ENCODE results near the gene NGEF. TPM values are rescaled to one million over a fixed set of nuclear protein-coding genes. Genes with fewer than 3 reads are reported as not detected.

Gene NGEF
- total and polyA plus RNA-seq, 7 donors: 0.13 to 0.51 (median 0.25) TPM; not detected in 1

DNA sequence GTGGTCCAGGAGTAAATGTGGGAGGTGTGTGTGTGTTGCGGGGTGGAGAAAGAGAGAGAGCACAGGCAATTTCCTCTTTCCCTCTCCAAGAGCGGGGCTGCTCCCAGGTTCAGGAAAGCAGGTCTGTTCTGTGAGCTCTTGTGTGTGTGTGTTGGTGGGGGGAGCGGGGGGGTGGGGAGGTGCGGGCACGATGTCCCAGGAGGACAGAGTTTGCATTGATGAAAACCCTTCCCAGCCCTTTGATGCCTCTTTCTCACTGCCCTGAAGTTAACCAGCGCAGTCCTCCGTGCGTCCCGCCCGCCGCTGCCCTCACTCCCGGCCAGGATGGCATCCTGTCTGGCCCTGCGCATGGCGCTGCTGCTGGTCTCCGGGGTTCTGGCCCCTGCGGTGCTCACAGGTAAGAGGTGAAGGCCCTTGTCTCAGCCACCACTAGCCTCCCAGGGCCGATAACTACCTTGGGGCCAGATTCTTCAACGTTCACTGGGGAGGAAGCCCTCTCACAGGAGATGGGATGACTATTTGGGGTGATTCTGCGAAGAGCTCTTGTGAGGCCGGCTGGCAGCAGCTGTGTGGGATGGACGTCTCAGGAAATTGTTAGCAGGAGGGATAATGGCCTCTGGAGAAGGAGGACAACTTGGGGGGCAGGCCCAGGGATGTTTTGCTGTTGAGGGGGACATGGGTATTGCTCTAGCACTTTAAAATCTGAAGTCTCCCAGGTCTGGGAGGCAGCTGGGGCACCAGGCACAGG is 142.9 kb downstream of the NGEF start, which contains the start of gene SNORC:
TSS of gene SNORC (plus strand) at position 247 of the 748 bp plus-strand sequence. CDS start at position 325, 78 bp downstream.
- no peaks in the 10 kb centered on the region for H3K36me3 ChIP-seq (ENCODE audit: insufficient read depth in 1 of 2, low read depth in 1 of 2)
- no peaks in the 10 kb centered on the region for H3K4me1 ChIP-seq
- H3K27me3 ChIP-seq (ENCODE audit: insufficient read depth in 3 of 3, low read length in 2 of 3): no peaks in the 10 kb centered on the region
- ATAC-seq: no peak
- 85 to 87% (median 86%) methylated on average over 21 of the region's 21 CpGs for WGBS, 3 donors
- no peaks in the 10 kb centered on the region for H3K9me3 ChIP-seq
- H3K27ac ChIP-seq: no peak within 1 kb of the TSS
- H3K4me3 ChIP-seq: no peak within 1 kb of the TSS
- intact Hi-C loops (cut with DNase I): no loop called here
- peak in 1 of 2 donors; percentile 30 for DNase-seq
- TF ChIP-seq, protein P1, sequence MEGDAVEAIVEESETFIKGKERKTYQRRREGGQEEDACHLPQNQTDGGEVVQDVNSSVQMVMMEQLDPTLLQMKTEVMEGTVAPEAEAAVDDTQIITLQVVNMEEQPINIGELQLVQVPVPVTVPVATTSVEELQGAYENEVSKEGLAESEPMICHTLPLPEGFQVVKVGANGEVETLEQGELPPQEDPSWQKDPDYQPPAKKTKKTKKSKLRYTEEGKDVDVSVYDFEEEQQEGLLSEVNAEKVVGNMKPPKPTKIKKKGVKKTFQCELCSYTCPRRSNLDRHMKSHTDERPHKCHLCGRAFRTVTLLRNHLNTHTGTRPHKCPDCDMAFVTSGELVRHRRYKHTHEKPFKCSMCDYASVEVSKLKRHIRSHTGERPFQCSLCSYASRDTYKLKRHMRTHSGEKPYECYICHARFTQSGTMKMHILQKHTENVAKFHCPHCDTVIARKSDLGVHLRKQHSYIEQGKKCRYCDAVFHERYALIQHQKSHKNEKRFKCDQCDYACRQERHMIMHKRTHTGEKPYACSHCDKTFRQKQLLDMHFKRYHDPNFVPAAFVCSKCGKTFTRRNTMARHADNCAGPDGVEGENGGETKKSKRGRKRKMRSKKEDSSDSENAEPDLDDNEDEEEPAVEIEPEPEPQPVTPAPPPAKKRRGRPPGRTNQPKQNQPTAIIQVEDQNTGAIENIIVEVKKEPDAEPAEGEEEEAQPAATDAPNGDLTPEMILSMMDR (IDR thresholded peaks at IDR 0.05): no peak

DNA sequence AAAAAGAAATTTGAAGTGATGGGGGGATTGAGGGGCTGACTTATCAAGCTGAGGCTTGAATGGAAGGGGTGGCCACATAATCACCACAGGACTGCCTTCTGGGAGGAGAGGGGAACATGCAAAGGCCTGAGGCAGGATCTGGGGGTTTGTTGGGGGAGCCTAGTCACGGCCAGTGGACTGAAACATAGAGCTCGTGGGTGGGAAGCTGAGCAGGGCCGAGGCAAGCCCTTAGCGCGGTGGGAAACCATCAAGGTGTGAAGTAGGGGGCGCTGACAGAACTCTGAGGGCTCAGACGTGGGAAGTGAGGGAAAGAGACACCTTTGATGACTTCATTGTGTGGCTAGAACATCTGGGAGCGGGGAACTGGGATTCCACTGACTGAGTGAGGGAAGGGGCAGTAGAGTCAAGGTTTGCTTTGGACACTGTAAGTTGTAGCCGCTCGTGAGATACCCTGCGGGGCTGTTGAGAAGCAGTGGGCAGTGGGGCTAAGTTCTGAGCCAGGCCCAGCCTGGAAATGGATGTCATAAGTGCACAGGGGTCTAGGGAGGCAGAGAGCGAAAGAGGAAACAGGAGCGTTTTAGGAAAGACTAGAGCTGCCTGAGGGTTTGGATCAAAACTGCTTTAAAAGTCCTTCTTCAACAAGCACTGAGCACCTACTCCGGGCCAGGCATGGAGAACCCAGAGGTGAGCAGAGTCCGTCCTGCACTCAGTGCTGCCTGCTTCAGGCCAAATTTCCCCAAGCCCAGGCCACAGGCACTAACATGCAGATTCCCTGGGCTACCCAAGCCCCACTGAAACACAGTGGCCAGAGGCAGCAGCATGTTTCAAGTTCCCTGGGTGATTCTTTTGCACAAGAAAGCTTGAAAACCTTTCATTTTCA is 143.7 kb downstream of the NGEF start:
- TF ChIP-seq, protein P1 (IDR thresholded peaks at IDR 0.05): no peak
- H3K4me3 ChIP-seq: no peak overlapping the region
- H3K27ac ChIP-seq: no peak overlapping the region
- H3K27me3 ChIP-seq (ENCODE audit: insufficient read depth in 3 of 3, low read length in 2 of 3): no peaks in the 10 kb centered on the region
- intact Hi-C loops (cut with DNase I): no loop called here
- no peaks in the 10 kb centered on the region for H3K4me1 ChIP-seq
- H3K9me3 ChIP-seq: no peaks in the 10 kb centered on the region
- no peaks in the 10 kb centered on the region for H3K36me3 ChIP-seq (ENCODE audit: insufficient read depth in 1 of 2, low read depth in 1 of 2)
- ATAC-seq: no peak
- WGBS, 3 donors: 68 to 76% (median 70%) methylated on average over 15 of the region's 15 CpGs
- peak in 1 of 2 donors; percentile 40 for DNase-seq

DNA sequence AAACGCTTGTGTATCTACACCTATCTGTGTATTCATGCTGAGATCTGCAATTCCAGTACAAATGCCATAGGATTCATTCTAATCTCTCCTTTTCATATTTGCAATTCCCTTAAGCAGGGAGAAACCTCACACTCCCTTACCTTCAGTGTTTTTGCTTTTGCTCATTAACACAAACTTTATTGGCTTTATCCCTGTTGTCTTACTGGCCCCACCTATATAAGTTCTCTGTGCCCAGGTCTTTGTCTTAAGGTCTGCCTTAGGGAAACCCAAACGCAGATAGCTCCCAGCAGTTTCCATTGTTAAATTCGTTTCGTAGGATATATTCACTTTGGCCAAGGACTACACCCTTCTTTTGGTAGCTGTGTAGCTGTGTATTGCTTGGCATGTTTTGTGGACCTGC is 147.0 kb downstream of the NGEF start:
- H3K27ac ChIP-seq: no peak overlapping the region
- 71 to 83% (median 81%) methylated on average over 4 of the region's 4 CpGs for WGBS, 3 donors
- no peaks in the 10 kb centered on the region for H3K9me3 ChIP-seq
- H3K4me3 ChIP-seq: no peak overlapping the region
- intact Hi-C loops (cut with DNase I): no loop called here
- ATAC-seq (no peak), DNase-seq (no peak)
- TF ChIP-seq, protein P1 (IDR thresholded peaks at IDR 0.05): no peak
- H3K4me1 ChIP-seq: no peaks in the 10 kb centered on the region
- H3K36me3 ChIP-seq (ENCODE audit: insufficient read depth in 1 of 2, low read depth in 1 of 2): peaks cover 0 to 4% of the 10 kb centered on the region in 2 donors
- H3K27me3 ChIP-seq (ENCODE audit: insufficient read depth in 3 of 3, low read length in 2 of 3): no peaks in the 10 kb centered on the region

- H3K27me3 ChIP-seq (ENCODE audit: insufficient read depth in 3 of 3, low read length in 2 of 3): no peaks in the 10 kb centered on the region
These were observed 147.9 kb downstream of the NGEF start for GRCh38 chr2:232865165-232865564.

More at GRCh38 chr2:232865165-232865564, 147.9 kb downstream of the NGEF start:
- H3K27ac ChIP-seq: no peak overlapping the region
- DNase-seq: no peak
- no peak overlapping the region for H3K4me3 ChIP-seq
- no peaks in the 10 kb centered on the region for H3K4me1 ChIP-seq
- intact Hi-C loops (cut with DNase I): no loop called here
- TF ChIP-seq, protein P1 (IDR thresholded peaks at IDR 0.05): no peak
- no peak for ATAC-seq
- 93 to 100% (median 98%) methylated on average over 1 of the region's 1 CpG for WGBS, 3 donors
- H3K9me3 ChIP-seq: no peaks in the 10 kb centered on the region
- H3K36me3 ChIP-seq (ENCODE audit: insufficient read depth in 1 of 2, low read depth in 1 of 2): peaks cover 0 to 10% of the 10 kb centered on the region in 2 donors

All from psoas muscle (tissue), 8 donors.